Osteocyte (in vitro differentiated cells): ENCODE measurements around the gene SPEG. TPM values are rescaled to one million over a fixed set of nuclear protein-coding genes. Genes with fewer than 3 reads are reported as not detected.
"Not testable (repeated sequence)": the region's sequence is repeated elsewhere in the genome, so short reads cannot be mapped to it uniquely, and the experiment has no call there.

ENCODE experiments used
- DNase-seq: peaks from one replicate; pipeline ENCODE4 v3.0.0; 2021; ENCODE audit warnings: mixed read lengths; ENCODE audit not compliant: unreplicated experiment; ENCODE audit errors: extremely low spot score
- H3K27ac Mint-ChIP-seq: one replicate; pipeline ENCODE4 v1.8.0; 2021; ENCODE audit warnings: mild to moderate bottlenecking, mixed read lengths; ENCODE audit not compliant: unreplicated experiment
- H3K27me3 Mint-ChIP-seq: one replicate; pipeline ENCODE4 v1.8.0; 2021; ENCODE audit warnings: mixed read lengths; ENCODE audit not compliant: unreplicated experiment
- H3K36me3 Mint-ChIP-seq: one replicate; pipeline ENCODE4 v1.8.0; 2021; ENCODE audit warnings: mixed read lengths; ENCODE audit not compliant: unreplicated experiment
- H3K4me1 Mint-ChIP-seq: one replicate; pipeline ENCODE4 v1.8.0; 2021; ENCODE audit warnings: mixed read lengths; ENCODE audit not compliant: unreplicated experiment
- H3K4me3 Mint-ChIP-seq: one replicate; pipeline ENCODE4 v1.8.0; 2021; ENCODE audit warnings: mild to moderate bottlenecking, moderate library complexity, mixed read lengths; ENCODE audit not compliant: unreplicated experiment
- H3K9me3 Mint-ChIP-seq: one replicate; pipeline ENCODE4 v1.8.0; 2021; ENCODE audit warnings: mixed read lengths; ENCODE audit not compliant: unreplicated experiment
- CTCF ChIP-seq: fragments of 200-600 bp; sonication (generic); IDR thresholded peaks from 2 replicates; pipeline ENCODE4 v1.5.0; 2021; ENCODE audit warnings: antibody characterized with exemption, mild to moderate bottlenecking, moderate library complexity
- total RNA-seq: library from RNA; stranded (reverse); gene quantifications from 2 replicates; pipeline ENCODE4 v1.2.1, GENCODE V29; 2021

SPEG gene
- total RNA-seq, 1 donor from 2014 or later = 30.3 TPM

DNA sequence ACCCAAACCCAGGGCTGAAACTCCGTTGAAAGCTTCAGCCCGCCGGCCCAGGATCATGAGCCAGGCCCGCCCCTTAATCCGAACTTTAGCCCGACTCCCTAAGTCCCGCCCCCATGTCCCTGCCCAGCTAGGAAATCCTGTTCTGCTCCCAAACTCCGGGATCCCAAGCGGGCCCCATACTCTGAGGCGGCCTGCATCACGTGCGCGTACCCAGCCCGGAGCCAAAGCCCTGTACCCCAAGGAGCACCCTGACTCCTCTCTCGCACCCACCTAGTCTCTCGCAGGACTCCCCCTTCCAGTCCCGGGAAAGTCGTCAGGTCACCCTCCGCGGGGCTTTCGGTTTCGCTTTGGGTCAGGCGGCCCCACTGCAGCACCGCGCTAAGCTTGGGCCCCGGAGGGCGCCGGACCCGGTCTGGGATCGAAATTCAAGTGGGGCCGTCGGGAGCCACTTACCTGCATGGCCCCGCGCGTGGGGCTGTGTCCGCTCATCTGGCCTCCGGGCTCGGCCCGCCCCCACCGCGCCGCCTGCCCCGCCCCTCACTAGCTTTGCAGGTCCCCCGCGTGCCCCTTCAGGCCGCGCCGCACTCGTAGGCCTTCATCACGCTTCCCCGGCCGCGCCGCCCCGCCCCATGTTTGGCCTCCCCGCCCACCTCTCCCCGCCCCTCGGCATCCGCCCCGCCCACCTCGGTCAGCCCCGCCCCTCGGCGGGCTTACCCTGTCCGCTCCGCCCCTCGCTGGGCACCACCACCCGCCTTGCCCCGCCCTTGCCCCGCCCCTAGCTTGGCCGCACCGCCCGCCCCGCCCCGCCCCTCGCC lies 47.1 kb upstream of the SPEG start, which contains the start of gene DNPEP:
DNPEP (minus strand) TSS at position 607 of the 815 bp plus-strand sequence; CDS start at position 489, 118 bp downstream.
- TF ChIP-seq CTCF = no peak
- peaks cover 17% of the 10 kb centered on the region for H3K36me3 Mint-ChIP-seq
- peak within 1 kb of the TSS; percentile 95 for H3K27ac Mint-ChIP-seq
- no peaks in the 10 kb centered on the region for H3K27me3 Mint-ChIP-seq
- DNase-seq = peak; percentile 99
- no peaks in the 10 kb centered on the region for H3K9me3 Mint-ChIP-seq
- H3K4me1 Mint-ChIP-seq = peaks cover 12% of the 10 kb centered on the region
- H3K4me3 Mint-ChIP-seq = peak within 1 kb of the TSS; percentile 90

DNA sequence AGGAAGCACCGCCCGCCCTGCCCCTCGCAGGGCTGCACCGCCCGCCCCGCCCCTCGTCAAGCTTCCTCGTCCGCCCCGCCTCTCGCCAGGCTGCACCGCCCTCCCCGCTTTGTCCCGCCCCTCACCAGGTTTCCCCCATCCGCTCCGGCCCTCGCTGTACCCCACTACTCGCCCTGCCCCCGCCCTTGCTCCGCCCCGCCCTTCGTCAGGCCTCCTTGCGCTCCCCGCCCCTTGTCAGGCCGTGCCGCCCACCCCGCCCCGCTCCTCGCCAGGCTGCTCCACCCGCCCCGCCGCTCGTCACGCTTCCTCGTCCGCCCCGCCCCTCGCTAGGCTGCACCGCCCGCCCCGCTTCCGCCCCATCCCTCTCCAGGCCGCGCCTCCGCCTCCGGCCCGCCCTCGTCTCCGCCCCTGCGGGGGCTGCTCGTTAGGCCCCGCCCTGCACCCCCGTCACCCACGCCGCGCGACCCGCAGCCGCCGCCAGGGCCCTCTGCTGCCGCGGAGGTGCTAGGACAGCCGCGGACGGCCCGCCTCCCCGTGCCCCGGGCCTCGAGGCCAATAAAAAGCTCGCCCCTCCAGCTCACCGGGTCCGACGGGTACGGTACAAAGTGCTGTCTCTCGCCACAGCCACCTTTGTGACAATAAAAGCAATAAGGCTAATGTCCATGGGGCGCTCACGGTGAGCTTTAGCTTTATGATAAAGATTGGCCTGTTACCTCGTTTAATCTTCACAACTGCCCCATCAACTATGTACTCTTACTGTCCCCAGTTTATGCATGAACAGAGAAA lies 46.3 kb upstream of the SPEG start:
- peak; percentile 99 for DNase-seq
- Mint-ChIP-seq H3K36me3 (peaks cover 13% of the 10 kb centered on the region), H3K27ac (peak overlapping the region; percentile 62), H3K4me1 (peaks cover 12% of the 10 kb centered on the region), H3K4me3 (peak overlapping the region; percentile 69), H3K27me3 (no peaks in the 10 kb centered on the region), H3K9me3 (no peaks in the 10 kb centered on the region)
- peak; percentile 64 for TF ChIP-seq CTCF

GRCh38 chr2:219388907-219389156 lies 45.8 kb upstream of the SPEG start:
- DNase-seq = no peak
- H3K36me3 Mint-ChIP-seq = peaks cover 7% of the 10 kb centered on the region
- TF ChIP-seq CTCF = no peak

GRCh38 chr2:219392754-219393153 lies 41.9 kb upstream of the SPEG start:
- no peak for TF ChIP-seq CTCF
- no peak for DNase-seq
- H3K27ac Mint-ChIP-seq = no peak overlapping the region

More at GRCh38 chr2:219388907-219389156, 45.8 kb upstream of the SPEG start:
- H3K9me3 Mint-ChIP-seq = no peaks in the 10 kb centered on the region
- H3K4me1 Mint-ChIP-seq = peaks cover 12% of the 10 kb centered on the region
- H3K4me3 Mint-ChIP-seq = peak overlapping the region; percentile 69
- H3K27ac Mint-ChIP-seq = peak overlapping the region; percentile 62
- no peaks in the 10 kb centered on the region for H3K27me3 Mint-ChIP-seq

GRCh38 chr2:219395056-219395455 lies 39.6 kb upstream of the SPEG start:
- H3K27me3 Mint-ChIP-seq, DNase-seq, H3K9me3 Mint-ChIP-seq, H3K27ac Mint-ChIP-seq, H3K36me3 Mint-ChIP-seq, H3K4me1 Mint-ChIP-seq, H3K4me3 Mint-ChIP-seq: not testable (repeated sequence)

More at GRCh38 chr2:219392754-219393153, 41.9 kb upstream of the SPEG start:
- no peaks in the 10 kb centered on the region for H3K27me3 Mint-ChIP-seq
- no peaks in the 10 kb centered on the region for H3K36me3 Mint-ChIP-seq
- peaks cover 5% of the 10 kb centered on the region for H3K4me1 Mint-ChIP-seq
- no peaks in the 10 kb centered on the region for H3K9me3 Mint-ChIP-seq
- no peak overlapping the region for H3K4me3 Mint-ChIP-seq
